Activated CD4-positive, alpha-beta T cell treated with anti-CD3 and anti-CD28 coated beads for 36 hours (primary cell): ENCODE data around the gene GALNT16. TPM values are rescaled to one million over a fixed set of nuclear protein-coding genes. Genes with fewer than 3 reads are reported as not detected.
A peak's percentile ranks its signal among the peaks of the same experiment; 100 is the strongest.

Experiments used
- ATAC-seq: fragments of 200-7000 bp; cut with Tn5 transposase; one replicate; pipeline ENCODE4 v1.10.0; 2021; ENCODE audit warnings: mild to moderate bottlenecking, moderate library complexity
- CTCF ChIA-PET: fragments of 350-600 bp; sonication (Branson Sonifier 250); formaldehyde crosslinking; loops from one replicate; lab custom pipeline; 2021; ENCODE audit warnings: antibody characterized with exemption; lab: Charles Lee
- POLR2A ChIA-PET: fragments of 350-600 bp; sonication (Branson Sonifier 250); formaldehyde crosslinking; loops from one replicate; lab custom pipeline; 2021; ENCODE audit warnings: antibody characterized with exemption, inconsistent platforms; lab: Charles Lee
- DNase-seq: peaks from one replicate; pipeline ENCODE4 v3.0.0-alpha.2; 2020
- H3K27ac Mint-ChIP-seq: one replicate; pipeline ENCODE4 v1.8.0; 2021; ENCODE audit warnings: mixed read lengths
- H3K27me3 Mint-ChIP-seq: one replicate; pipeline ENCODE4 v1.8.0; 2021; ENCODE audit warnings: mixed read lengths
- H3K36me3 Mint-ChIP-seq: one replicate; pipeline ENCODE4 v1.8.0; 2021; ENCODE audit warnings: low read depth, mixed read lengths
- H3K4me1 Mint-ChIP-seq: one replicate; pipeline ENCODE4 v1.8.0; 2021; ENCODE audit warnings: mixed read lengths
- H3K4me3 Mint-ChIP-seq: one replicate; pipeline ENCODE4 v1.8.0; 2021; ENCODE audit warnings: mild to moderate bottlenecking, moderate library complexity, mixed read lengths
- H3K9me3 Mint-ChIP-seq: one replicate; pipeline ENCODE4 v1.8.0; 2021; ENCODE audit warnings: low read depth, mixed read lengths
- intact Hi-C, 2 experiments: fragments of 100-400 bp; cut with DNase I in 1 of 2; cut with micrococcal nuclease in 1 of 2; formaldehyde crosslinking; loops; one replicate each; pipeline versions ENCODE4 v1.14.2 to v1.15.1; 2022 to 2024; cut with DNase I, micrococcal nuclease
- total RNA-seq, 2 experiments: library from RNA; stranded (reverse); gene quantifications; one replicate each; pipeline ENCODE4 v1.2.3, GENCODE V29; 2021

Gene GALNT16
- total RNA-seq, 2 experiments from 2014 or later, result 0.14 TPM; not detected in 1

GRCh38 chr14:69260190-69260860 is 367 bp downstream of the GALNT16 start:
- DNase-seq (peak; percentile 36), ATAC-seq (peak; percentile 19)
- H3K27me3 Mint-ChIP-seq, result peaks cover 44% of the 10 kb centered on the region
- ChIA-PET POLR2A (interaction anchor here (0.8 kb wide), 1 partner anchor 263 kb away, joined by 9 read pairs; no protein-coding TSS in a partner anchor), CTCF (interaction anchor here (1.0 to 1.6 kb wide), 3 partner anchors 141 to 200 kb away, joined by 3 to 9 read pairs (median 7); no protein-coding TSS in a partner anchor)
- H3K9me3 Mint-ChIP-seq, result no peaks in the 10 kb centered on the region
- H3K27ac Mint-ChIP-seq, result no peak overlapping the region
- peaks cover 7% of the 10 kb centered on the region for H3K4me1 Mint-ChIP-seq
- no peaks in the 10 kb centered on the region for H3K36me3 Mint-ChIP-seq
- intact Hi-C loops, result loop anchor here (5.0 kb wide), 2 partner anchors 197 to 312 kb away; partner anchors contain the start of gene CCDC177 (in 1 of the 2)
- no peak overlapping the region for H3K4me3 Mint-ChIP-seq

DNA sequence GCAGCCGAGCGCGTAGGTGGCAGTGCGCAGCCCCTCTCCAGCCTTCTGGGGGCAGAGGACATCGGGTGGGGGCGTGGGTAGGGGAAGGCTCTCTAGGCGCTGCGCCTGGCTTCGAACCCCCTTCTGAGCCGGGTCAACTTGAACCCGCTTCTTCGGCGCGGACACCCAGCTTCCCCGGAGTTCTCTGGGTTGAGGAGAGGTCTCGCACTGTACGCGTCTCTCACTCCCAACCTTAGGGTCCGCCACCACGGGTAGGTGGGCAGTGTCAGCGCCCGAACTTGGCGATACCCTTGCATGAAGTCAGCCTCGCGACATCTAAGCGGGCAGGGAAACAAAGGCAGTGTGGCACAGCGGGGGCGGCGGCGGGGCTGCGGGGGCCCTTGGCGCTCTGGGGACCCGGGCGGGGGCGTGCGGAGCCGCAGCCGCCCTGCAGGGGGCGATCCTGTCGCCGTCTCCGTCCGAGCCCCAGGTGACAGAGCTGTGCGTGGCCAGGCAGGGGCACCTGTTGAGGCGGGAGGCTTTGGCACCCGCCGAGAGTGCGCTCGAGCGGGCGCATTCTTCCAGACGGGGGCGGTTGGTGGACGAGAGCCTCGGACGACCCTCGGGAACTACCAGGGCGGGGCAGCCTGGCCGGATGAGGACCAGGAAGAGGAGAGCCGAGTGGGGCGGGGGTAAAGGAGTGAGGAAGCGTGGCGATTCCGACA is 1.1 kb downstream of the GALNT16 start:
- Mint-ChIP-seq H3K4me3 (peak overlapping the region; percentile 27), H3K9me3 (no peaks in the 10 kb centered on the region), H3K27ac (no peak overlapping the region), H3K4me1 (peaks cover 7% of the 10 kb centered on the region), H3K27me3 (peaks cover 45% of the 10 kb centered on the region), H3K36me3 (no peaks in the 10 kb centered on the region)
- ChIA-PET CTCF (interaction anchor here (0.7 to 1.1 kb wide), 5 partner anchors 9 to 199 kb away, joined by 3 to 9 read pairs (median 3); no protein-coding TSS in a partner anchor), POLR2A (interaction anchor here (0.8 kb wide), 1 partner anchor 263 kb away, joined by 9 read pairs; no protein-coding TSS in a partner anchor)
- DNase-seq, result peak; percentile 74
- intact Hi-C loops, result loop anchor here (1.0 to 5.0 kb wide), 3 partner anchors 196 to 311 kb away; partner anchors contain the start of gene CCDC177 (in 1 of the 2)
- peak; percentile 88 for ATAC-seq

GRCh38 chr14:69261761-69262331 is 1.9 kb downstream of the GALNT16 start:
- ChIA-PET POLR2A (no interaction called here), CTCF (interaction anchor here (0.6 to 1.3 kb wide), 8 partner anchors 10 to 198 kb away, joined by 3 to 9 read pairs (median 3); no protein-coding TSS in a partner anchor)
- intact Hi-C loops, result loop anchor here (1.0 to 5.0 kb wide), 3 partner anchors 195 to 310 kb away; partner anchors contain the start of gene CCDC177 (in 1 of the 2)
- DNase-seq (no peak), ATAC-seq (no peak)
- Mint-ChIP-seq H3K4me1 (peaks cover 7% of the 10 kb centered on the region), H3K9me3 (no peaks in the 10 kb centered on the region), H3K36me3 (no peaks in the 10 kb centered on the region), H3K27me3 (peaks cover 47% of the 10 kb centered on the region), H3K4me3 (peak overlapping the region; percentile 27), H3K27ac (no peak overlapping the region)

GRCh38 chr14:69262516-69262915 is 2.6 kb downstream of the GALNT16 start:
- ChIA-PET POLR2A (no interaction called here), CTCF (interaction anchor here (0.6 to 1.3 kb wide), 6 partner anchors 15 to 213 kb away, joined by 3 to 6 read pairs (median 3); no protein-coding TSS in a partner anchor)
- intact Hi-C loops, result loop anchor here (5.0 kb wide), 2 partner anchors 195 to 310 kb away; partner anchors contain the start of gene CCDC177 (in 1 of the 2)
- DNase-seq (no peak), ATAC-seq (no peak)
- H3K27me3 Mint-ChIP-seq, result peaks cover 47% of the 10 kb centered on the region
- no peaks in the 10 kb centered on the region for H3K9me3 Mint-ChIP-seq
- H3K4me1 Mint-ChIP-seq, result peaks cover 7% of the 10 kb centered on the region
- H3K36me3 Mint-ChIP-seq, result no peaks in the 10 kb centered on the region
- no peak overlapping the region for H3K27ac Mint-ChIP-seq
- H3K4me3 Mint-ChIP-seq, result no peak overlapping the region

- Mint-ChIP-seq H3K4me1 (peaks cover 7% of the 10 kb centered on the region), H3K27me3 (peaks cover 41% of the 10 kb centered on the region), H3K27ac (no peak overlapping the region), H3K9me3 (no peaks in the 10 kb centered on the region), H3K36me3 (no peaks in the 10 kb centered on the region), H3K4me3 (no peak overlapping the region)
- POLR2A ChIA-PET, result no interaction called here
- ATAC-seq (no peak), DNase-seq (no peak)
- intact Hi-C loops, result loop anchor here (5.0 kb wide), 2 partner anchors 194 to 309 kb away; partner anchors contain the start of gene CCDC177 (in 1 of the 2)
- CTCF ChIA-PET, result interaction anchor here (1.0 to 1.3 kb wide), 3 partner anchors 18 to 196 kb away, joined by 3 to 6 read pairs (median 4); no protein-coding TSS in a partner anchor
Observed at GRCh38 chr14:69263364-69263763, 3.4 kb downstream of the GALNT16 start.

GRCh38 chr14:69263771-69264170 is 3.8 kb downstream of the GALNT16 start:
- no peaks in the 10 kb centered on the region for H3K9me3 Mint-ChIP-seq

GRCh38 chr14:69266572-69267345 is 6.8 kb downstream of the GALNT16 start:
- H3K36me3 Mint-ChIP-seq, result no peaks in the 10 kb centered on the region
- ATAC-seq (no peak), DNase-seq (no peak)
- ChIA-PET CTCF (interaction anchor here (0.9 kb wide), 1 partner anchor 124 kb away, joined by 4 read pairs; no protein-coding TSS in a partner anchor), POLR2A (no interaction called here)
- no peak overlapping the region for H3K27ac Mint-ChIP-seq
- intact Hi-C loops, result no loop called here
- H3K4me1 Mint-ChIP-seq, result no peaks in the 10 kb centered on the region
- H3K27me3 Mint-ChIP-seq, result peaks cover 20% of the 10 kb centered on the region
- H3K9me3 Mint-ChIP-seq, result no peaks in the 10 kb centered on the region
- no peak overlapping the region for H3K4me3 Mint-ChIP-seq

More at GRCh38 chr14:69263771-69264170, 3.8 kb downstream of the GALNT16 start:
- DNase-seq (no peak), ATAC-seq (no peak)
- Mint-ChIP-seq H3K36me3 (no peaks in the 10 kb centered on the region), H3K27me3 (peaks cover 37% of the 10 kb centered on the region), H3K27ac (no peak overlapping the region), H3K4me3 (no peak overlapping the region), H3K4me1 (peaks cover 7% of the 10 kb centered on the region)
- CTCF ChIA-PET, result interaction anchor here (1.0 to 1.3 kb wide), 3 partner anchors 18 to 196 kb away, joined by 3 to 6 read pairs (median 4); no protein-coding TSS in a partner anchor
- intact Hi-C loops, result loop anchor here (5.0 kb wide), 2 partner anchors 194 to 309 kb away; partner anchors contain the start of gene CCDC177 (in 1 of the 2)
- POLR2A ChIA-PET, result no interaction called here

- Mint-ChIP-seq H3K9me3 (no peaks in the 10 kb centered on the region), H3K27ac (no peak overlapping the region), H3K36me3 (no peaks in the 10 kb centered on the region), H3K4me3 (no peak overlapping the region), H3K4me1 (no peaks in the 10 kb centered on the region), H3K27me3 (peaks cover 13% of the 10 kb centered on the region)
- ChIA-PET CTCF (interaction anchor here (0.9 kb wide), 1 partner anchor 124 kb away, joined by 4 read pairs; no protein-coding TSS in a partner anchor), POLR2A (no interaction called here)
- intact Hi-C loops, result no loop called here
- no peak for ATAC-seq
- no peak for DNase-seq
Observed at GRCh38 chr14:69267492-69267891, 7.5 kb downstream of the GALNT16 start.

DNA sequence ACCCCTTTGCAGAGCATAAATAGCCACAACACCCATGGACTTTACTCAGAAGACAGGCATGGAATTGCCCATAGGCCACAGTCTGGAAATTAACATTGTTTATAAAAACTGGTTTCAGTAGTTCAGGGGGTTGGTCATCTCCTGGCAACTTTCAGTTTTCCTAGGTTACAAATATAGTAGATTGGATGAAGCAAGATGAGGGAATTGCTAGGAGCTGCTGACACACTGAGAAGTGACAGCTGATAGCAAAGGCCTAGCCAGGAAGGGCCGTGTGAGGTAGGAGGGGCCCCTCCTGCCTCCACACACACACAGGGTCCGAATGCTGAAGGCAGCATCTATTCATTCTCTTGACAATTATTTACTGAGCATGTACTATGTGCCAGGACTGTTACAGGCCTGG is 8.3 kb downstream of the GALNT16 start:
- no peaks in the 10 kb centered on the region for H3K9me3 Mint-ChIP-seq
- ATAC-seq (no peak), DNase-seq (no peak)
- no peak overlapping the region for H3K4me3 Mint-ChIP-seq
- CTCF ChIA-PET, result interaction anchor here (0.6 kb wide), 1 partner anchor 76 kb away, joined by 3 read pairs; no protein-coding TSS in a partner anchor
- POLR2A ChIA-PET, result no interaction called here
- H3K27me3 Mint-ChIP-seq, result peaks cover 11% of the 10 kb centered on the region
- H3K27ac Mint-ChIP-seq, result no peak overlapping the region
- H3K4me1 Mint-ChIP-seq, result no peaks in the 10 kb centered on the region
- no peaks in the 10 kb centered on the region for H3K36me3 Mint-ChIP-seq
- intact Hi-C loops, result no loop called here

- POLR2A ChIA-PET, result no interaction called here
Observed at GRCh38 chr14:69268763-69269162, 8.8 kb downstream of the GALNT16 start.

More at GRCh38 chr14:69268763-69269162, 8.8 kb downstream of the GALNT16 start:
- Mint-ChIP-seq H3K27ac (no peak overlapping the region), H3K4me3 (no peak overlapping the region), H3K4me1 (no peaks in the 10 kb centered on the region), H3K9me3 (no peaks in the 10 kb centered on the region), H3K27me3 (peaks cover 7% of the 10 kb centered on the region), H3K36me3 (no peaks in the 10 kb centered on the region)
- ATAC-seq (no peak), DNase-seq (no peak)
- CTCF ChIA-PET, result no interaction called here
- intact Hi-C loops, result no loop called here
